Stimulated activated CD4-positive, alpha-beta T cell treated with anti-CD3 and anti-CD28 coated beads, Interleukin-4, amount 100 ng/mL, for 24 hours (primary cell): ENCODE data around the gene EXOC6B.
A peak's percentile ranks its signal among the peaks of the same experiment; 100 is the strongest.

Source experiments
- DNase-seq: peaks from one replicate; pipeline ENCODE4 v3.0.0-alpha.2; 2020

The EXOC6B gene

DNA sequence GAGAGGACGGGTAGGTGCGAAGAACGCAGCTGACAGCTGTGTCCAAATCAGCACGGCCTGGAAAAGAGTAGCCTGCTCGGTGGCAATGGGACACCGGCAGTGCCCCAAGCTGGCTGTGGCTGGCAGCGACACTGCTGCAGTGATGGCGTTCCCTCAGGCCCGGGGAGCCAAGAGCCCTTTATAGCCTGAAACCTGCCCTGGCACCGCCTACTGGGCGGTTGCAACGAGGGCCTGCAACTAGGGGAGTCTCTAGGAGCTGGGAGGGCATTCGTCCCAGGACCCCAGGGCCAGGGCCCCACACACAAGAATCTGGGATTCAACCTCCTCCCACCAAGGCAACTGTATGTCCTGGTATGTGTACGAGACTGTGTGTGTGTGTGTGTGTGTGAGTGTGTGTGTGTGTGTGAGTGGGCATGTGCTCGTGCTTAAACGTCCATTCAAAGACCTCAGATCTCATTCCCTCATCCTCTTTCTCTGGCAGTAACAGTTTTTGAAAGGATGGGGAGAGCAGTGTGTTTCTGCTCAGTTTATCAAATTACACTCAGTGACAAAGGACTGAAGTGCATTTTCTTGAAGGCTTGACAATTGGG lies 671.4 kb downstream of the EXOC6B start:
- no peak for DNase-seq

GRCh38 chr2:72153924-72154323 lies 671.9 kb downstream of the EXOC6B start:
- no peak for DNase-seq

GRCh38 chr2:72153026-72153791 lies 672.6 kb downstream of the EXOC6B start:
- no peak for DNase-seq

DNA sequence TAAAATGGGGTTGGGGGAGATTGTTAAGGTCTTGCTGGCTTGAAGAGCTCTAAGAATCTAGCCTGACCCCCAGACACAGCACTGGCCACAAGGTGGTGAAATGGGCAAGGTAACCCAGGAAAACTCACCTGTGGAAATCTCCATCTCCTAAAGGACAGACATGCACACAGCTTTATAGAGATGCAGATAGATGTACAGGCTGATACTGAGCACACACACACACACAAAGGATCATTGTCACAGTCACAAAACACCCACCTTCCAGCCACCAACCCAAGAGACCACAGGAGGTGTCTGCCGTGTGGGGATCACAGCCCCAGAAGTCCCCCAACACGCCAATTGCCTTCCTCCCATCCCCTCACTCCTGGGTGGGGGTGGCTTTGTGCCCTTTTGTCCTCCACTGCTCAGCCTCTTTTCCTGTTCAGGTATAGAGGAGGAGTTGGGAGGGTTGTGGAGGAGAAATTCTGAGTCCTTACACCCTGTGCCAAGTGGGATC lies 674.9 kb downstream of the EXOC6B start:
- no peak for DNase-seq

DNA sequence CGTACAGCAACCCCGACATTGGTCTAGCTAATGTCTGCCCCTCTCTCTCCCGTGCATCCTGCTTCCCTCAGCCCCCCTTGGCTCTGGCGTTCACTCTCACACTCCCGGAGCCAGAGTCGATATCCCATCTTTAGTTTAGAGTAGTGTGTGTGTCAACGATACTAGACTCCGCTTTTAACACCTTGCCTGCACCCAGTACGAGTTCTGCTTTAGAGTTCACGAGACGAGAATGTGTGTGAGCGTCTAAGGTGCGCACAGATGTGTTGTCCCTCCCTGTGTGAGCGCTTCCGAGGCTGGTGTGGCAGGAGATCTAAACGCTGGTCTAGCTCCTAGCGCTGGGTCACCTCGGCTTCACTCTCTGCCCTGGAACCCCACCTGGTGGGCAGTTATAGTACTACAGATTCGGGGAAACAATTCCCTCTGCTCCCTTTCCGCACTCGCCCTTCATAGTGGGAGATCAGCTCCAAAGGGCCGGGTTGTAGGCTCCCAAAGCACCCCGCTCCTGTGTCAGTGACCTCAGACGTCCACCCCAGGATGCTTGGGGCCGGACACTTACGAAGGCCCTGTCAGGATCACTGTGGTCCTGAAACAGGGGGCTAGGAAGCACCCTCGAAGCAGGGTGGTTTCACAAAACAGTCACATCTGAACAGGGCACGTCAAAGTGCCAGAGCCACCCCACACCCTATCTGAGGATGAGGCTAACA lies 675.5 kb downstream of the EXOC6B start:
- peak; percentile 73 for DNase-seq

- DNase-seq = peak; percentile 4
These were observed 676.2 kb downstream of the EXOC6B start for GRCh38 chr2:72149556-72150156.

- DNase-seq = no peak
These were observed 676.8 kb downstream of the EXOC6B start for GRCh38 chr2:72148837-72149555.

DNA sequence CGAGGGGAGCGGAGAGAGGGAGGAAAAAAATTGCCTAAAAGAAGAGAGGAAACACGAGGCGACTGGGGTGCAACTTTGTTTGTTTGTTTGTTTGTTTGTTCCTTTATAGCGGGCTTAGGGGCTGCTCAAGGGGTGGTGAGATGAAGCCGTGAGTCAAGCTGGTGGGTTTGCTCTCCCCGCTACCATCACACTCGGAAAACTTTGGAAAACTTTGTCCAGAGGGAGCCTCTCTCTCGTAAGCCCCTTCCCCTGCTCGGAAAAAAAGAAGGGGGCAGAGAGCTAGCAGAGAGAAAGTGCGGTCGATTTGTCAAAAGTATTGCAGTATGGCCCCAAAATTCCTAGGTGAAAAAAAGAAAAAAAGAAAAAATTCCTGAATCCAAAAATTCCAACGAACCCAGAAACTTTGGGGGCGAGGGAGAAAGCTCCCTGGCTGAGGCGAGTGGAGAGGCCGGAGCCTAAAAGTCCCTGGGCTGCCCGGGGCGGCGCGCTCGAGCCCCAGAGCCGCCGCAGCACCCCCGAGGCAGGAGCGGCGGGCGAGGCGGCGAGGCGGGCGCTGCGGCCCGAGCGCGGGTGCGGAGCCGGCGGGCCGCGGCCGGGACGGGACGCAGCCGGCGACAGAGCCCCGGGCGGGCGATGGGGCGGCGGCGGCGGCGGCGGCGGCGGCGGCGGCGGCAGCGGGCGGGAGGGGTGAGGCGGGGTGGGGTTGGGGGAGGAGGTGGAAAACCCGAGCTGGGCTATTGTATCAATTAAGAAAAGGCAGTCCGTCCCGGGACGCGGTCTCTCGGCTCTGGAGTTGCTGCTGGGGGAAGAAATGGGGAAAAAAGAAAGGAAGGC lies 677.6 kb downstream of the EXOC6B start:
- no peak for DNase-seq

DNA sequence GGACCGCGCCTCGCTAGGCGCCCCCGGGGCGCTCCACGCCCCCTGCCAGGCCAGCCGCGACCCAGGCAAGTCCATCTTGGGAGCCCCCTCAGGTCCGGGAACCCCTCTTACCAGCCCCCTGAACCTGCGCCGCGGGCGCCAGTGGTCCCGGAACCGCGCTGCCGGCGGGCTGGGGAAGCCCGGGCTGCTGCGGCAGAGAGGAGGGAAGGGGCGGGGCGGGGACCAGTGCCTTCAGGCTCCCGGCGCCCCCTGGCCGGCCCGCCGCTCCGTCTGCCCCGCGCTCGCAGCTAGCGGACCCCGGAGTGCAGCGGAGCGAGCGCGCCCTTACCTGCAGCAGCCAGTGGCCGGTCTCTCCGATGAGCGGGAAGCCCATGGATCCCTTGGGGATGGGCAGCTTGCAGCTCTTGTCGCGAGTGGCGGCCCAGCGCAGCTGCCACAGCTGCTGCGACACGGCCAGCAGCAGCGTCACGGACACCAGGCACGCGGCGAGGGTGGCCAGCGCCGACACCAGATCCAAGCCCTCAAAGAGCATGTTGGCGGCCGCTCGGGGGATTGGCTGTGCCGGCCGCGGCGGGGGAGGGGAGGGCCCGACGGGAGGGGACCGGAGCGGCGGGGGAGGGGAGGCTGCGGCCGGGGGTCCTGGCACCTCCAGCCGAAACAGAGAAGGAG lies 678.4 kb downstream of the EXOC6B start, which contains the start of gene CYP26B1:
Gene CYP26B1, minus strand, starts transcription at position 560 of the 669 bp plus-strand sequence. Its CDS starts 28 bp downstream, at position 532.
- no peak for DNase-seq

DNA sequence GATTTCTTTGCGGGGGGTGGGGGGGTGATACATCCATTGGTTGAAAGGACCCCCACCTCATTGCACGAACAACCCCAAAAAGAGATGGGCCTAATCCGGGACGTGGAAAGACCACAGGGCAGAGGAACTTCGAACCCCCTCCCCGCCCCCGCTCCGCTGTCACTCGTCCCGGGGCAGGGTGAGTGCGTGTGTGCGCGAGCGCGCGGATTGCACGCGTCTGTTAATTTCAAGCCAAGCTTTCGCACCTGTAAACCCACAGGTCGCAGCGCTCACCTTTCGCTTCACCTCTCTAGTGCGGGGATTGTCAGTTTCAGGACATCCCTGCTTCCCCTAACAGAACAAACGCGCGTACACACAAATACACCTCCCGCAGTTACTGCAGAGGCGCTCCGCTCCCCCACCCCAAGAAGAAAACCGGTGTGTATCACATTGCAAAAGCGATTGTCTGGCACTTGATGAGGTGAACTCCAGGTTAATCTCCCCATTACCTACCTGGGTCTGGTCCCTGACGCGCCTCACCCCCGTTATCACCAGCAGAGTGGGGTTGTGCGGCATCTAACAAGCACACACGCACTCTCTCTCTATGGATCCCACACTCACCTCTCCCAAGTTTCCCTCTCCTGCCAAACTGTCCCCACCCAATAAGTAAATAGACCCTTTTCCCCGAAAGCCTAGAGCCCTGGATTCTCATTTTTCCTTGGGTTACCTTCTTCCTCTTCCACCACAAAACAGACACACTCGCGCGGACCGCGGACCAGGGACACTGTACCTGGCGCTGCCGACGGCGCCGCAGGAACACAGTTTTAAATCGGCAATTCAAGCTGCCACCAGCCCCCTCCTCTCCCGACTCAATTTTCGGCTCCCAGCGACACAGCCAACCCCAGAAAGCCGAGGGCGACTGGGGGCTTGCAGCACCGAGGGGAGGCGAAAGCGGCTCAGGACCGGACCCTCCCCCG lies 679.2 kb downstream of the EXOC6B start:
- peak; percentile 1 for DNase-seq

GRCh38 chr2:72145658-72146329 lies 680.0 kb downstream of the EXOC6B start:
- no peak for DNase-seq

DNA sequence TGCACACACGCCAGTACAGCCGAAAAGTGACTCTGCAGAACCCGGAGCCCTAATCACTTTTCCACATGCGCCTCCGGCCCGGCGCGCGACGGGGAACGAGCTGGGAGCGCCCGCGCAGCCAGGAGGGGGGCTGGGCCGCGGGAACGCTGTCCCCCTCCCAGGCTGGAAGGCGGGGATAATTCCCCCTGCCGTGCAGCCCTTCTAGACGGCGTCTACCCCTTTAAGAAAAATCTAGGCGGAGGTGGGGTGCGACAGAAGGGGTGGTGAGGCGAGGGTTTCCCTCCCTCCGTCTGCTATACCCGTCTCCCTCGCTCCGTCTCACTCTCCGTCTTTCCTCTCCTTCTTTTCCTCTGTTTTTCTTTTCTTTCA lies 680.6 kb downstream of the EXOC6B start:
- DNase-seq = no peak

DNA sequence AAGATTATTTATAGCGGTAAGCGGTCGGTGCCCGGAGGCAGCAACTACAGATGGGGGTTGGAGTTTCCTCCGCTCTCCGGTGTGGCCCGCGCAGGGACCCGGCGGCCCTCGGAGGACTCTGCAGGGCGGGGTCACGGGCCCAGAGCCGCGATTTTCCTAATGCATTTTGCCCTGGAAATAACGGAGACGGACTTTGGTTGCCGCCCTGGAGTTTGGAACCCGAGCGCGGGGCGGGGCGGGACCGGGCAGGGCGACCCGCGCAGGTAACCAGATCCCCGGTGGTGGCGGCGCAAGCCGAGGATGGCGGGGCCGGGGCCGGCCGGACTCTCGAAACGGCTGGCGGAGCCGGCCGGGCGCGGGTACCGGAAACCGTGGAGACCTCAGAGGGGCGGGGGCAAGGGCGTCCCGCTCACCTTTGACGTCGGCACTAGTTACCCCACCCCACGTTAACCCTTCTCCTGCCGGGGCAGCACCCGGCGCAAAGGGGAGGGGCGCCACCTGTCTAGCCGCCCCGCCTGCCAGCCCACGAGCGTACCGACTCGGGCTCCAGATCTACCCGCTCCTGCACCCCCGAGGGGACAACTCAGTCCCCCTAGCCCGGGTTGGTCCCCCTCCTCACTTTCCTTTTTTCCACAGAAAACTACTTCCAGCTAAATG lies 681.1 kb downstream of the EXOC6B start:
- DNase-seq = no peak

- no peak for DNase-seq
These were observed 681.6 kb downstream of the EXOC6B start for GRCh38 chr2:72144274-72144631.

DNA sequence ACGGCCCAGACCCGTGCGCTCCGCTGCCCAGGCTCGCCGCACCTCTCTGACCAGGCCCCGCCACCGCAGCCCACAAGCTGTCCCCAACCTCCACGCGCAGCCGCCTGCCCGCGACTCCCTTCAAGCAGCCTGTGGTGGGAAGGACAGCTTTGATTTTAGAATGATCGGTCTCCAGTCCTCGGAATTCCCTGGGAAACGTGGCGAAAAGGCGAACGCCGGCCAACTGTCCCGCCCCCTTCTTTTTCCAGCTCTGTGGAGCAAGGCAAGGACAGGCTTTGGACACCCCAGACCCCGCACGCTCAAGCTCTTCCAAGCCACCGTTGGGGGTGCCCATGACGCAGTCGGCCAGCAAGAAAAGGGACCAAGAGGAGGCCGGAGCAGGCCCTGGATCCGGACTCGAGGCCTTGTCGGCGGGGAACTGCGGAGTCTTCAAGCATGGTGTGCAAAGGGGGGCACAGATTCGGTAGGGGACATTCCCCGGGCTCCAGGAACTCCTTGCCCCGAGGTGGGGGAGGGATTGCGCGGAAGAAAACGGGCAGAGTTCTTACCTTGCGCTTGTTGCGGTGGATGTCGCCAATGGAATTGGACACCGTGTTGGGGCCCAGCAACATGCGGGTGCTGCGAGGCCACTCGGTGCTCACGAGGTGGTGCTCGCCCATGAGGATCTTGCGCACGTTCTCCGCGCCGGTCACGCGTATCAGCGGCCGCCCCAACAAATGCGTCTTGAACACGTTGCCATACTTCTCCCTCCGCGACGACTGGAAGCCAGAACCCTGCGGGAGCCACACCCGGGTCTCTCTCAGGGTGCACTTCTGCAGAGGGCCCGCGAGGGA lies 682.2 kb downstream of the EXOC6B start:
- no peak for DNase-seq

DNA sequence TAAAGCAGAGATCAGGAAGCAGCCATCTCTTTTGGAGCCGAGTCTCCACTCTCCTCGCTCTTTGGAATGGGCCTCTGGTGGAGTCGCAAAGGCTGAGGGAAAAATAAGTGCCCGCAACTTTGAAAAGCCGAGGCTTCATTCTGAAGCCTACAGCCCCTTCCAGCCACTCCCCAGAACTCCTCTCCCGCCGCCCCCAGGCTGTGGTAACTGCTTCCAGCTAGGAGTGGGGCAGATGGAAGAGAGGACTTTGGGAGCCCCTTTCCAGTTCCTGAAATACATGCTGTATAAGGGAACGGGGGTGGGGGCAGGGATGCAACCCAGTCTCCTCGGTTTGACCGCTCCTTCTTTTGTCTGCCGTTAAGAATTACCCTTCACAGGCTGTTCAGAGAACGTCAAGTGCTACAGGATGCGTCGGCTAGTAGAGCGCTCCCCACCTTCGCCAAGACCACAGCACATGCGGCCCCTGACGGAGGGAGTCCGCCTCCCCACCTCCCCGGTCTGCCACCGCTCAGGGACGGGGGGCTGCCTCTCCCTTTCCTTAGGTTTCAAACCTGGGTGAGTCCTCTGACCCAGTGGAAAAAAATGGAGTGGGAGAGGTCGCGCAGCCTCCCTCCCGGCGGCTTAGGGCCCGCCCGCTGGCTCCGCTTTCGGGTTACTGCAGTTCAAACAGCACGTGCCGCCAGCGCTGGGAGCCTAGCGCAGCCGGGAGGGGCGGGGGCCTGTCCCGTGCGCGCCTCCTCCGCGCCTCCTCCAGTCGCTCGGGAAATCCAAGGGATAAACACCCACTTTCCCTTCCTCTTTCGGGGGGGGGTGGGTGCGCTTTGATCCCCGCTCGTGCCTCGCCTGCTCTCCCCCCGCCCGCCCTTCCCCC lies 683.0 kb downstream of the EXOC6B start:
- DNase-seq = no peak

DNA sequence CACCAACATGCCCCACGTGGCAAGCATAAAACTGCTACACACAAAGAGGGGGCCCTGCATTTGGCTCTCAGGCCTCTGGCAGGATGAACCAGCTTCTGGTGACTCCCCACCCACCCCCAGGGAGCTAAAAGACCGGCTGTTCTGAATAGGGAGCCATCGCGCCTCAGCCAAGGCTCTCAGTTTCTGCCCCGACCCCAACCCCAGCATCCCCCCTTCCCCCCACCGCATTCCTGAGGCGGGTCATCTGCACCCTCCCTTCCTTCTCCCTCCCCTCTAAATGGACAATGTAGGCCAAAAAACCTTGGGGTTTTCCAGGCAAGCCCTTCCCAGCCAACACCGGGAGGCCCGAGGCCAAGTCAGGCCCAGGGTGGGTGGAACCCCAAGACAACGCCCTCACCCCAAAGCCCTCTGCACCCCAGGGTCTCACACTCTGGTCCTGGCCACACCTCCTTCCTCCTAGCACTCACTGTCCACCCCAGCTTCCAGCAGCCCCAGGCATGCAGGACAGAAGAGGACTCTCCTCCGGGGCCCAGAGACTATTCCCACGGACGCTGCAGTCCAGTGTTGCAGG lies 683.9 kb downstream of the EXOC6B start:
- DNase-seq = no peak
